Esophagus mucosa (tissue), 1 donor: ENCODE measurements around the gene FLOT1. TPM values are rescaled to one million over a fixed set of nuclear protein-coding genes. Genes with fewer than 3 reads are reported as not detected.
"Not testable (repeated sequence)": the region's sequence is repeated elsewhere in the genome, so short reads cannot be mapped to it uniquely, and the experiment has no call there.

Experiments
- ATAC-seq: fragments of 200-7000 bp; cut with Tn5 transposase; one replicate; pipeline ENCODE4 v1.9.1; 2020
- total RNA-seq: library from RNA; stranded (reverse); gene quantifications from one replicate; pipeline ENCODE4 v1.2.4, GENCODE V29; 2023
- donor health status: DM: yes; HTN: yes; CAD: no.

Gene FLOT1
- total RNA-seq, 1 donor from 2014 or later, result 75.0 TPM

- peak; percentile 29 for ATAC-seq
These were observed 20.0 kb downstream of the FLOT1 start for GRCh38 chr6:30722280-30723112.

- ATAC-seq, result not testable (repeated sequence)
These were observed 20.5 kb downstream of the FLOT1 start for GRCh38 chr6:30722025-30722279.

- peak; percentile 75 for ATAC-seq
These were observed 21.1 kb downstream of the FLOT1 start for GRCh38 chr6:30721198-30722024.

GRCh38 chr6:30720738-30721197 is 21.7 kb downstream of the FLOT1 start:
- peak; percentile 23 for ATAC-seq

GRCh38 chr6:30719791-30720737 is 22.4 kb downstream of the FLOT1 start, which contains the start of gene TUBB:
TSS of gene TUBB (plus strand) at chr6:30720352. CDS start at chr6:30720507, 155 bp downstream.
- peak; percentile 74 for ATAC-seq

GRCh38 chr6:30719356-30719755 is 23.1 kb downstream of the FLOT1 start:
- ATAC-seq, result no peak

- not testable (repeated sequence) for ATAC-seq
These were observed 24.4 kb downstream of the FLOT1 start for GRCh38 chr6:30717845-30718720.

- peak; percentile 86 for ATAC-seq
These were observed 25.2 kb downstream of the FLOT1 start, which contains the start of gene MDC1 for GRCh38 chr6:30717129-30717844. TSS of gene MDC1 (minus strand) at chr6:30717281. CDS start at chr6:30715175, 2,106 bp downstream.

GRCh38 chr6:30716879-30717128 is 25.7 kb downstream of the FLOT1 start:
- ATAC-seq, result no peak

GRCh38 chr6:30714263-30714662 is 28.2 kb downstream of the FLOT1 start:
- no peak for ATAC-seq

GRCh38 chr6:30712441-30712945 is 30.0 kb downstream of the FLOT1 start:
- no peak for ATAC-seq

- ATAC-seq, result no peak
These were observed 30.6 kb downstream of the FLOT1 start for GRCh38 chr6:30711758-30712380.

GRCh38 chr6:30709101-30709868 is 33.2 kb downstream of the FLOT1 start:
- ATAC-seq, result no peak

- peak; percentile 21 for ATAC-seq
These were observed 35.1 kb downstream of the FLOT1 start for GRCh38 chr6:30707281-30707850.

- ATAC-seq, result no peak
These were observed 36.9 kb downstream of the FLOT1 start for GRCh38 chr6:30705620-30706019.

GRCh38 chr6:30703821-30704220 is 38.7 kb downstream of the FLOT1 start:
- ATAC-seq, result peak; percentile 18

- no peak for ATAC-seq
These were observed 39.5 kb downstream of the FLOT1 start for GRCh38 chr6:30703011-30703410.

GRCh38 chr6:30700340-30700739 is 42.1 kb downstream of the FLOT1 start:
- peak; percentile 41 for ATAC-seq

- ATAC-seq, result no peak
These were observed 46.1 kb downstream of the FLOT1 start for GRCh38 chr6:30696432-30696831.
